ENCODE data around the gene VEGFC.

The VEGFC gene

GRCh38 chr4:176824645-176825366, 32.1 kb upstream of the VEGFC start:
- DNase-seq (ENCODE audit: insufficient read length) (no peak), FAIRE-seq (no peak)
- TF ChIP-seq POLR2AphosphoS5 (IDR thresholded peaks at IDR 0.05; ENCODE audit: low read depth, low read length) (no peak), POLR2A (IDR thresholded peaks at IDR 0.05; ENCODE audit: low read depth, low read length) (no peak), TAF1 (IDR thresholded peaks at IDR 0.05; ENCODE audit: borderline replicate concordance, low read depth, low read length) (no peak)

GRCh38 chr4:176818531-176818930, 25.8 kb upstream of the VEGFC start:
- TF ChIP-seq POLR2A (IDR thresholded peaks at IDR 0.05; ENCODE audit: low read depth, low read length) (no peak), TAF1 (IDR thresholded peaks at IDR 0.05; ENCODE audit: borderline replicate concordance, low read depth, low read length) (no peak), POLR2AphosphoS5 (IDR thresholded peaks at IDR 0.05; ENCODE audit: low read depth, low read length) (no peak)
- no peak for FAIRE-seq
- DNase-seq (ENCODE audit: insufficient read length), result no peak

- TF ChIP-seq POLR2A (IDR thresholded peaks at IDR 0.05; ENCODE audit: low read depth, low read length) (no peak), TAF1 (IDR thresholded peaks at IDR 0.05; ENCODE audit: borderline replicate concordance, low read depth, low read length) (no peak), POLR2AphosphoS5 (IDR thresholded peaks at IDR 0.05; ENCODE audit: low read depth, low read length) (no peak)
These were observed 24.5 kb upstream of the VEGFC start for GRCh38 chr4:176817204-176817603.

GRCh38 chr4:176814770-176815169, 22.0 kb upstream of the VEGFC start:
- TF ChIP-seq POLR2AphosphoS5 (IDR thresholded peaks at IDR 0.05; ENCODE audit: low read depth, low read length), result no peak
- no peak for TF ChIP-seq POLR2A (IDR thresholded peaks at IDR 0.05; ENCODE audit: low read depth, low read length)
- no peak for TF ChIP-seq TAF1 (IDR thresholded peaks at IDR 0.05; ENCODE audit: borderline replicate concordance, low read depth, low read length)
- DNase-seq (ENCODE audit: insufficient read length), result no peak
- no peak for FAIRE-seq

More at GRCh38 chr4:176817204-176817603, 24.5 kb upstream of the VEGFC start:
- no peak for FAIRE-seq
- DNase-seq (ENCODE audit: insufficient read length), result no peak

GRCh38 chr4:176810481-176811249, 17.9 kb upstream of the VEGFC start:
- FAIRE-seq (no peak), DNase-seq (ENCODE audit: insufficient read length) (no peak)
- TF ChIP-seq POLR2A (IDR thresholded peaks at IDR 0.05; ENCODE audit: low read depth, low read length) (no peak), POLR2AphosphoS5 (IDR thresholded peaks at IDR 0.05; ENCODE audit: low read depth, low read length) (no peak), TAF1 (IDR thresholded peaks at IDR 0.05; ENCODE audit: borderline replicate concordance, low read depth, low read length) (no peak)

- no peak for FAIRE-seq
- DNase-seq (ENCODE audit: insufficient read length), result no peak
- TF ChIP-seq POLR2A (IDR thresholded peaks at IDR 0.05; ENCODE audit: low read depth, low read length) (no peak), POLR2AphosphoS5 (IDR thresholded peaks at IDR 0.05; ENCODE audit: low read depth, low read length) (no peak), TAF1 (IDR thresholded peaks at IDR 0.05; ENCODE audit: borderline replicate concordance, low read depth, low read length) (no peak)
These were observed 14.2 kb upstream of the VEGFC start for GRCh38 chr4:176806778-176807375.

- FAIRE-seq (no peak), DNase-seq (ENCODE audit: insufficient read length) (no peak)
- TF ChIP-seq POLR2A (IDR thresholded peaks at IDR 0.05; ENCODE audit: low read depth, low read length) (no peak), TAF1 (IDR thresholded peaks at IDR 0.05; ENCODE audit: borderline replicate concordance, low read depth, low read length) (no peak), POLR2AphosphoS5 (IDR thresholded peaks at IDR 0.05; ENCODE audit: low read depth, low read length) (no peak)
These were observed 12.4 kb upstream of the VEGFC start for GRCh38 chr4:176805155-176805554.

GRCh38 chr4:176800891-176801534, 8.3 kb upstream of the VEGFC start:
- TF ChIP-seq POLR2AphosphoS5 (IDR thresholded peaks at IDR 0.05; ENCODE audit: low read depth, low read length) (no peak), TAF1 (IDR thresholded peaks at IDR 0.05; ENCODE audit: borderline replicate concordance, low read depth, low read length) (no peak), POLR2A (IDR thresholded peaks at IDR 0.05; ENCODE audit: low read depth, low read length) (no peak)
- no peak for FAIRE-seq
- no peak for DNase-seq (ENCODE audit: insufficient read length)

GRCh38 chr4:176799653-176800052, 6.9 kb upstream of the VEGFC start:
- no peak for FAIRE-seq
- no peak for TF ChIP-seq POLR2A (IDR thresholded peaks at IDR 0.05; ENCODE audit: low read depth, low read length)
- TF ChIP-seq POLR2AphosphoS5 (IDR thresholded peaks at IDR 0.05; ENCODE audit: low read depth, low read length), result no peak
- TF ChIP-seq TAF1 (IDR thresholded peaks at IDR 0.05; ENCODE audit: borderline replicate concordance, low read depth, low read length), result no peak
- DNase-seq (ENCODE audit: insufficient read length), result no peak

GRCh38 chr4:176798540-176798939, 5.8 kb upstream of the VEGFC start:
- DNase-seq (ENCODE audit: insufficient read length) (no peak), FAIRE-seq (no peak)
- TF ChIP-seq TAF1 (IDR thresholded peaks at IDR 0.05; ENCODE audit: borderline replicate concordance, low read depth, low read length) (no peak), POLR2AphosphoS5 (IDR thresholded peaks at IDR 0.05; ENCODE audit: low read depth, low read length) (no peak), POLR2A (IDR thresholded peaks at IDR 0.05; ENCODE audit: low read depth, low read length) (no peak)

GRCh38 chr4:176795441-176795840, 2.7 kb upstream of the VEGFC start:
- DNase-seq (ENCODE audit: insufficient read length) (no peak), FAIRE-seq (no peak)
- TF ChIP-seq POLR2AphosphoS5 (IDR thresholded peaks at IDR 0.05; ENCODE audit: low read depth, low read length) (no peak), TAF1 (IDR thresholded peaks at IDR 0.05; ENCODE audit: borderline replicate concordance, low read depth, low read length) (no peak), POLR2A (IDR thresholded peaks at IDR 0.05; ENCODE audit: low read depth, low read length) (no peak)
